DND-41 (cell line): Measurements from ENCODE around the gene C10orf120.

Experiments
- ATAC-seq: fragments of 200-7000 bp; cut with Tn5 transposase; 3 replicates; pipeline ENCODE4 v1.9.1; 2021; ENCODE audit warnings: low read depth; ENCODE audit not compliant: insufficient read depth
- DNase-seq: peaks from one replicate; pipeline ENCODE4 v3.0.0-alpha.2; 2020
- H2AFZ ChIP-seq: 2 replicates; pipeline ENCODE4 v1.6.0; 2012; ENCODE audit warnings: low read depth, low read length
- H3K27ac ChIP-seq: 2 replicates; pipeline ENCODE4 v1.5.1; 2012; ENCODE audit warnings: low read length, inconsistent platforms
- H3K27me3 ChIP-seq: fragments of 200-600 bp; sonication (generic); 2 replicates; pipeline ENCODE4 v1.6.0; 2012; ENCODE audit warnings: low read length, mild to moderate bottlenecking, inconsistent platforms; ENCODE audit not compliant: insufficient read depth, poor library complexity
- H3K36me3 ChIP-seq: 2 replicates; pipeline ENCODE4 v1.5.1; 2012; ENCODE audit warnings: low read length, inconsistent platforms; ENCODE audit not compliant: insufficient read depth
- H3K4me1 ChIP-seq: 2 replicates; pipeline ENCODE4 v1.5.1; 2012; ENCODE audit warnings: mild to moderate bottlenecking, low read length; ENCODE audit not compliant: insufficient read depth
- H3K4me2 ChIP-seq: 2 replicates; pipeline ENCODE4 v1.6.0; 2012; ENCODE audit warnings: mild to moderate bottlenecking, moderate library complexity, low read length, inconsistent platforms; ENCODE audit not compliant: insufficient read depth
- H3K4me3 ChIP-seq, 2 experiments: fragments of 200-600 bp in 1 of 2; shearing (Covaris generic) in 1 of 2; 2 replicates each; pipeline ENCODE4 v1.5.1; 2012 to 2016; ENCODE audit warnings: inconsistent platforms in 2 of 2, low read length in 2 of 2, mild to moderate bottlenecking in 2 of 2, low read depth in 1 of 2, moderate library complexity in 1 of 2
- H3K79me2 ChIP-seq: 2 replicates; pipeline ENCODE4 v1.6.0; 2012; ENCODE audit warnings: low read length, inconsistent platforms; ENCODE audit not compliant: insufficient read depth
- H3K9ac ChIP-seq: 2 replicates; pipeline ENCODE4 v1.6.0; 2012; ENCODE audit warnings: low read depth, mild to moderate bottlenecking, inconsistent platforms, low read length, moderate library complexity
- H3K9me3 ChIP-seq: 2 replicates; pipeline ENCODE4 v1.5.1; 2012; ENCODE audit warnings: low read length, moderate library complexity, mild to moderate bottlenecking, inconsistent platforms; ENCODE audit not compliant: insufficient read depth, severe bottlenecking
- H4K20me1 ChIP-seq: 2 replicates; pipeline ENCODE4 v1.6.0; 2012; ENCODE audit warnings: low read length; ENCODE audit not compliant: insufficient read depth
- CTCF ChIP-seq: IDR thresholded peaks from 2 replicates; pipeline ENCODE4 v1.5.1; 2012; ENCODE audit warnings: borderline replicate concordance, low read length, moderate library complexity, mild to moderate bottlenecking; ENCODE audit not compliant: poor library complexity, severe bottlenecking; ENCODE audit errors: extremely low read depth
- EZH2 ChIP-seq: IDR thresholded peaks from 3 replicates; pipeline ENCODE4 v1.6.1; 2012; ENCODE audit warnings: borderline replicate concordance, low read depth, mild to moderate bottlenecking, moderate library complexity, low read length, inconsistent platforms; ENCODE audit not compliant: severe bottlenecking

The C10orf120 gene

GRCh38 chr10:122725006-122725405 lies 25.4 kb upstream of the C10orf120 start:
- Histone ChIP-seq H3K4me2 (no peak overlapping the region), H3K36me3 (no peaks in the 10 kb centered on the region), H3K27me3 (no peaks in the 10 kb centered on the region), H3K4me3 (no peak overlapping the region), H3K27ac (no peak overlapping the region), H2AFZ (no peak overlapping the region), H3K9ac (no peak overlapping the region), H3K9me3 (no peaks in the 10 kb centered on the region), H4K20me1 (no peaks in the 10 kb centered on the region), H3K79me2 (no peaks in the 10 kb centered on the region), H3K4me1 (no peaks in the 10 kb centered on the region)
- no peak for ATAC-seq
- no peak for TF ChIP-seq CTCF
- TF ChIP-seq EZH2 = no peak
- no peak for DNase-seq

- H3K4me3 ChIP-seq = no peak overlapping the region
- no peak overlapping the region for H3K27ac ChIP-seq
- TF ChIP-seq CTCF (no peak), EZH2 (no peak)
- H3K4me2 ChIP-seq = no peak overlapping the region
- no peaks in the 10 kb centered on the region for H3K36me3 ChIP-seq
- H4K20me1 ChIP-seq = no peaks in the 10 kb centered on the region
- peaks cover 8% of the 10 kb centered on the region for H3K27me3 ChIP-seq
- DNase-seq = no peak
- H3K9ac ChIP-seq = no peak overlapping the region
- no peak for ATAC-seq
- no peaks in the 10 kb centered on the region for H3K4me1 ChIP-seq
- no peaks in the 10 kb centered on the region for H3K9me3 ChIP-seq
- no peaks in the 10 kb centered on the region for H3K79me2 ChIP-seq
- no peak overlapping the region for H2AFZ ChIP-seq
These were observed 21.5 kb upstream of the C10orf120 start for GRCh38 chr10:122721111-122721510.

GRCh38 chr10:122716025-122716424 lies 16.4 kb upstream of the C10orf120 start:
- Histone ChIP-seq H3K27me3 (peaks cover 14% of the 10 kb centered on the region), H3K4me2 (no peak overlapping the region), H3K36me3 (no peaks in the 10 kb centered on the region), H3K9ac (no peak overlapping the region), H3K4me1 (no peaks in the 10 kb centered on the region), H3K79me2 (no peaks in the 10 kb centered on the region), H4K20me1 (no peaks in the 10 kb centered on the region), H3K27ac (no peak overlapping the region), H3K4me3 (no peak overlapping the region), H2AFZ (no peak overlapping the region), H3K9me3 (no peaks in the 10 kb centered on the region)
- DNase-seq = no peak
- ATAC-seq = no peak
- TF ChIP-seq CTCF (no peak), EZH2 (no peak)

- Histone ChIP-seq H3K4me3 (no peak overlapping the region), H4K20me1 (no peaks in the 10 kb centered on the region), H3K4me1 (no peaks in the 10 kb centered on the region), H3K9me3 (no peaks in the 10 kb centered on the region), H3K4me2 (no peak overlapping the region), H2AFZ (no peak overlapping the region), H3K27me3 (peaks cover 14% of the 10 kb centered on the region), H3K36me3 (no peaks in the 10 kb centered on the region), H3K9ac (no peak overlapping the region), H3K79me2 (no peaks in the 10 kb centered on the region), H3K27ac (no peak overlapping the region)
- no peak for DNase-seq
- TF ChIP-seq CTCF = no peak
- ATAC-seq = no peak
These were observed 15.9 kb upstream of the C10orf120 start for GRCh38 chr10:122715576-122715975.
